Neural progenitor cell (in vitro differentiated cells): Measurements from ENCODE around the gene FGFR3. TPM values are rescaled to one million over a fixed set of nuclear protein-coding genes. Genes with fewer than 3 reads are reported as not detected.

Experiments
- DNase-seq: peaks from one replicate; pipeline ENCODE4 v3.0.0-alpha.2; 2016; ENCODE audit warnings: low spot score
- H2AFZ ChIP-seq: fragments of 200-600 bp; sonication (generic); replicated peaks from 2 replicates; pipeline ENCODE4 v1.6.1; 2016; ENCODE audit warnings: antibody characterized with exemption
- H3F3A ChIP-seq: fragments of 200-600 bp; sonication (generic); 2 replicates; pipeline ENCODE4 v1.6.1; 2016; ENCODE audit warnings: antibody characterized with exemption, low read depth
- H3K27ac ChIP-seq: fragments of 200-600 bp; sonication (generic); 2 replicates; pipeline ENCODE4 v1.5.1; 2016; ENCODE audit warnings: mild to moderate bottlenecking
- H3K27me3 ChIP-seq: fragments of 200-600 bp; sonication (generic); 2 replicates; pipeline ENCODE4 v1.6.1; 2016; ENCODE audit warnings: mild to moderate bottlenecking, moderate library complexity
- H3K36me3 ChIP-seq: fragments of 200-600 bp; sonication (generic); 2 replicates; pipeline ENCODE4 v1.5.1; 2016
- H3K4me1 ChIP-seq: fragments of 200-600 bp; sonication (generic); 2 replicates; pipeline ENCODE4 v1.6.1; 2016; ENCODE audit warnings: mixed run types
- H3K4me2 ChIP-seq: fragments of 200-600 bp; sonication (generic); 2 replicates; pipeline ENCODE4 v1.6.1; 2016
- H3K4me3 ChIP-seq: fragments of 200-600 bp; sonication (generic); 2 replicates; pipeline ENCODE4 v1.5.1; 2016
- H3K79me2 ChIP-seq: fragments of 200-600 bp; sonication (generic); 2 replicates; pipeline ENCODE4 v1.6.1; 2016; ENCODE audit warnings: low read depth
- H3K9ac ChIP-seq: fragments of 200-600 bp; sonication (generic); 2 replicates; pipeline ENCODE4 v1.6.1; 2016
- H3K9me3 ChIP-seq: fragments of 200-600 bp; sonication (generic); 2 replicates; pipeline ENCODE4 v1.5.1; 2016; ENCODE audit warnings: low read depth
- H4K20me1 ChIP-seq: fragments of 200-600 bp; sonication (generic); 2 replicates; pipeline ENCODE4 v1.6.1; 2016; ENCODE audit warnings: low read depth
- H3K27ac Mint-ChIP-seq: 3 replicates; pipeline ENCODE4 v1.8.0; 2021; ENCODE audit warnings: mixed read lengths
- H3K27me3 Mint-ChIP-seq: 2 replicates; pipeline ENCODE4 v1.8.0; 2022; ENCODE audit warnings: low read depth, mild to moderate bottlenecking, inconsistent platforms, moderate library complexity, mixed read lengths; ENCODE audit not compliant: insufficient read depth
- H3K36me3 Mint-ChIP-seq: 3 replicates; pipeline ENCODE4 v1.8.0; 2021; ENCODE audit warnings: mixed read lengths
- H3K4me1 Mint-ChIP-seq: 3 replicates; pipeline ENCODE4 v1.8.0; 2021; ENCODE audit warnings: mixed read lengths
- H3K4me3 Mint-ChIP-seq: 3 replicates; pipeline ENCODE4 v1.8.0; 2021; ENCODE audit warnings: mild to moderate bottlenecking, moderate library complexity, mixed read lengths
- H3K9me3 Mint-ChIP-seq: 3 replicates; pipeline ENCODE4 v1.8.0; 2020; ENCODE audit warnings: mixed read lengths
- CTCF ChIP-seq: fragments of 200-600 bp; sonication (generic); IDR thresholded peaks from 2 replicates; pipeline ENCODE4 v1.5.1; 2017; ENCODE audit warnings: antibody characterized with exemption, mild to moderate bottlenecking
- EZH2 ChIP-seq: fragments of 200-600 bp; sonication (generic); IDR thresholded peaks from 2 replicates; pipeline ENCODE4 v1.6.1; 2017; ENCODE audit warnings: antibody characterized with exemption, mild to moderate bottlenecking, moderate library complexity
- EZH2phosphoT487 ChIP-seq: fragments of 200-600 bp; sonication (generic); IDR thresholded peaks from 2 replicates; pipeline ENCODE4 v1.6.1; 2017; ENCODE audit warnings: antibody characterized with exemption
- total RNA-seq: library from RNA; depleted of rRNA; stranded (reverse); fragments of >200 nt; gene quantifications from 2 replicates; pipeline ENCODE4 v1.2.3, GENCODE V29; 2015; ENCODE audit warnings: low replicate concordance

Gene FGFR3
- total RNA-seq, 1 donor from 2014 or later = 4.8 TPM

- Histone ChIP-seq H3K4me1 (peaks cover 35% of the 10 kb centered on the region), H3K4me2 (peak overlapping the region; percentile 64), H3K36me3 (no peaks in the 10 kb centered on the region), H3K27ac (peak overlapping the region; percentile 49), H4K20me1 (no peaks in the 10 kb centered on the region), H3K9me3 (no peaks in the 10 kb centered on the region), H3K27me3 (no peaks in the 10 kb centered on the region), H3K4me3 (no peak overlapping the region), H3F3A (peaks cover 36% of the 10 kb centered on the region), H3K9ac (no peak overlapping the region), H3K79me2 (no peaks in the 10 kb centered on the region), H2AFZ (no peak overlapping the region)
- TF ChIP-seq CTCF (no peak), EZH2 (no peak), EZH2phosphoT487 (no peak)
- Mint-ChIP-seq H3K9me3 (no peaks in the 10 kb centered on the region), H3K4me3 (peak overlapping the region; percentile 38), H3K4me1 (peaks cover 33% of the 10 kb centered on the region), H3K36me3 (no peaks in the 10 kb centered on the region), H3K27me3 (peaks cover 15% of the 10 kb centered on the region), H3K27ac (peak overlapping the region; percentile 92)
- no peak for DNase-seq
Observed at GRCh38 chr4:1778642-1779392, 14.3 kb upstream of the FGFR3 start.

GRCh38 chr4:1779588-1780382 lies 13.3 kb upstream of the FGFR3 start:
- Mint-ChIP-seq H3K27ac (peak overlapping the region; percentile 74), H3K9me3 (no peaks in the 10 kb centered on the region), H3K27me3 (peaks cover 10% of the 10 kb centered on the region), H3K4me1 (peaks cover 31% of the 10 kb centered on the region), H3K36me3 (no peaks in the 10 kb centered on the region), H3K4me3 (no peak overlapping the region)
- no peaks in the 10 kb centered on the region for H3K79me2 ChIP-seq
- H3K9ac ChIP-seq = no peak overlapping the region
- H3K27me3 ChIP-seq = no peaks in the 10 kb centered on the region
- DNase-seq = no peak
- no peak overlapping the region for H3K4me3 ChIP-seq
- peaks cover 36% of the 10 kb centered on the region for H3F3A ChIP-seq
- no peak for TF ChIP-seq EZH2
- TF ChIP-seq CTCF = no peak
- no peak for TF ChIP-seq EZH2phosphoT487
- H3K4me2 ChIP-seq = no peak overlapping the region
- H2AFZ ChIP-seq = no peak overlapping the region
- no peak overlapping the region for H3K27ac ChIP-seq
- no peaks in the 10 kb centered on the region for H3K36me3 ChIP-seq
- H3K9me3 ChIP-seq = no peaks in the 10 kb centered on the region
- H3K4me1 ChIP-seq = peaks cover 35% of the 10 kb centered on the region
- H4K20me1 ChIP-seq = no peaks in the 10 kb centered on the region

- H3K27ac Mint-ChIP-seq = peak overlapping the region; percentile 74
Observed at GRCh38 chr4:1780435-1780834, 12.7 kb upstream of the FGFR3 start.

More at GRCh38 chr4:1780435-1780834, 12.7 kb upstream of the FGFR3 start:
- H3K9me3 ChIP-seq = no peaks in the 10 kb centered on the region
- no peaks in the 10 kb centered on the region for H4K20me1 ChIP-seq
- TF ChIP-seq CTCF = no peak
- no peak for TF ChIP-seq EZH2phosphoT487
- TF ChIP-seq EZH2 = no peak
- no peaks in the 10 kb centered on the region for H3K36me3 ChIP-seq
- H3K4me1 ChIP-seq = peaks cover 34% of the 10 kb centered on the region
- H3K27me3 ChIP-seq = no peaks in the 10 kb centered on the region
- Mint-ChIP-seq H3K27me3 (peaks cover 10% of the 10 kb centered on the region), H3K36me3 (no peaks in the 10 kb centered on the region), H3K4me1 (peaks cover 32% of the 10 kb centered on the region), H3K4me3 (no peak overlapping the region), H3K9me3 (no peaks in the 10 kb centered on the region)
- no peak overlapping the region for H3K27ac ChIP-seq
- no peak overlapping the region for H3K4me3 ChIP-seq
- no peak overlapping the region for H2AFZ ChIP-seq
- H3K9ac ChIP-seq = no peak overlapping the region
- no peaks in the 10 kb centered on the region for H3K79me2 ChIP-seq
- DNase-seq = no peak
- peaks cover 36% of the 10 kb centered on the region for H3F3A ChIP-seq
- no peak overlapping the region for H3K4me2 ChIP-seq
